HepG2 (cell line): ENCODE results near the gene IL1RAP. TPM values are rescaled to one million over a fixed set of nuclear protein-coding genes. Genes with fewer than 3 reads are reported as not detected.
A peak's percentile ranks its signal among the peaks of the same experiment; 100 is the strongest.

ENCODE experiments used
- BCL6 ChIP-seq: IDR thresholded peaks from 2 replicates; pipeline ENCODE4 v1.6.1; 2016; ENCODE audit warnings: missing genetic modification reagents, missing compliant biosample characterization
- CHCHD3 ChIP-seq: sonication (generic); formaldehyde crosslinking; IDR thresholded peaks from 2 replicates; pipeline ENCODE4 v1.8.0; 2022; ENCODE audit warnings: mild to moderate bottlenecking, missing genetic modification reagents, moderate library complexity
- EZH2 ChIP-seq: conservative IDR thresholded peaks from 2 replicates; pipeline ENCODE4 v1.6.1; 2012; ENCODE audit warnings: mild to moderate bottlenecking, low read depth, low read length, moderate library complexity
- FOXK1 ChIP-seq: sonication (generic); formaldehyde crosslinking; IDR thresholded peaks from 2 replicates; pipeline ENCODE4 v1.4.0; 2020; ENCODE audit warnings: low read depth, missing genetic modification reagents, borderline replicate concordance
- FOXP1 ChIP-seq, 2 experiments: fragments of 450-650 bp in 1 of 2; IDR thresholded peaks; 2 replicates each; pipeline ENCODE4 v1.6.1; 2017 to 2018; ENCODE audit warnings: antibody characterized with exemption in 1 of 2
- HMG20A ChIP-seq: IDR thresholded peaks from 2 replicates; pipeline ENCODE4 v1.6.1; 2016; ENCODE audit warnings: borderline replicate concordance
- HNRNPL ChIP-seq: fragments of 200-400 bp; formaldehyde crosslinking; IDR thresholded peaks from 2 replicates; pipeline ENCODE4 v1.6.1; 2017; ENCODE audit warnings: mild to moderate bottlenecking, low read depth, low read length
- IKZF5 ChIP-seq: IDR thresholded peaks from 2 replicates; pipeline ENCODE4 v1.6.1; 2018; ENCODE audit warnings: missing genetic modification reagents, mild to moderate bottlenecking, missing compliant biosample characterization
- KAT2B ChIP-seq: fragments of 150-350 bp; IDR thresholded peaks from 2 replicates; pipeline ENCODE4 v1.6.1; 2014; ENCODE audit warnings: low read depth, low read length, borderline replicate concordance
- KMT2A ChIP-seq: sonication (generic); formaldehyde crosslinking; IDR thresholded peaks from 2 replicates; pipeline ENCODE4 v1.4.0; 2020; ENCODE audit warnings: missing genetic modification reagents
- NFATC3 ChIP-seq: sonication (generic); formaldehyde crosslinking; IDR thresholded peaks from 2 replicates; pipeline ENCODE4 v1.5.1; 2020; ENCODE audit warnings: mild to moderate bottlenecking, missing genetic modification reagents
- POLR2AphosphoS5 ChIP-seq: IDR thresholded peaks from 2 replicates; pipeline ENCODE4 v1.6.1; 2012; ENCODE audit warnings: low read depth, low read length
- SALL2 ChIP-seq: sonication (generic); formaldehyde crosslinking; IDR thresholded peaks from 2 replicates; pipeline ENCODE4 v1.8.1; 2023; ENCODE audit warnings: mild to moderate bottlenecking, missing genetic modification reagents, inconsistent platforms
- TEAD3 ChIP-seq: optimal IDR thresholded peaks from 2 replicates; pipeline ENCODE3; 2016; ENCODE audit warnings: borderline replicate concordance
- TOPORS ChIP-seq: sonication (generic); formaldehyde crosslinking; IDR thresholded peaks from 2 replicates; pipeline ENCODE4 v1.8.0; 2023; ENCODE audit warnings: mild to moderate bottlenecking, missing genetic modification reagents
- ZBTB3 ChIP-seq: sonication (generic); formaldehyde crosslinking; IDR thresholded peaks from 2 replicates; pipeline ENCODE4 v1.4.0; 2020; ENCODE audit warnings: low read depth, mild to moderate bottlenecking, moderate library complexity, missing genetic modification reagents, borderline replicate concordance
- ZFAT ChIP-seq: sonication (generic); formaldehyde crosslinking; conservative IDR thresholded peaks from 2 replicates; pipeline ENCODE4 v1.8.1; 2023; ENCODE audit warnings: missing genetic modification reagents, inconsistent platforms
- ZNF232 ChIP-seq: sonication (generic); formaldehyde crosslinking; IDR thresholded peaks from 2 replicates; pipeline ENCODE4 v1.4.0; 2020; ENCODE audit warnings: missing genetic modification reagents, borderline replicate concordance
- ZNF331 ChIP-seq: sonication (generic); formaldehyde crosslinking; IDR thresholded peaks from 2 replicates; pipeline ENCODE4 v1.4.0; 2020; ENCODE audit warnings: missing genetic modification reagents
- ZNF550 ChIP-seq: sonication (generic); formaldehyde crosslinking; IDR thresholded peaks from 2 replicates; pipeline ENCODE4 v1.4.0; 2020; ENCODE audit warnings: mild to moderate bottlenecking, missing genetic modification reagents, borderline replicate concordance
- ZNF713 ChIP-seq: sonication (generic); formaldehyde crosslinking; IDR thresholded peaks from 2 replicates; pipeline ENCODE4 v1.4.0; 2020; ENCODE audit warnings: mild to moderate bottlenecking, missing genetic modification reagents
- polyA plus RNA-seq, 8 experiments: library from polyadenylated mRNA; depleted of rRNA in 3 of 8; stranded (reverse) in 7 of 8; unstranded in 1 of 8; fragments of >200 nt; fragmentation: Illumina TruSeq in 4 of 8; extraction: Trizol in 4 of 8; gene quantifications; 2 replicates each; pipeline versions ENCODE4 v1.2.1 to v1.2.3, GENCODE V29; 2011 to 2016; ENCODE audit warnings: low read depth in 4 of 8, missing spikeins in 1 of 8, mixed read lengths in 1 of 8; ENCODE audit not compliant: insufficient read depth in 1 of 8
- total RNA-seq, 5 experiments: library from RNA; depleted of rRNA; stranded (reverse); fragments of >200 nt; fragmentation: Illumina TruSeq; extraction: Trizol; gene quantifications; 2 replicates each; pipeline ENCODE4 v1.2.3, GENCODE V29; 2016; ENCODE audit warnings: low read depth in 1 of 5
- TF ChIP-seq, protein P1 (sequence below): sonication (generic); formaldehyde crosslinking; IDR thresholded peaks from 2 replicates; pipeline ENCODE4 v1.4.0; 2020; ENCODE audit warnings: missing genetic modification reagents
- TF ChIP-seq, protein P2 (sequence below): IDR thresholded peaks from 2 replicates; pipeline ENCODE4 v1.6.1; 2016; ENCODE audit warnings: mild to moderate bottlenecking, missing biosample characterization, missing genetic modification reagents
- TF ChIP-seq, protein P3 (sequence below): IDR thresholded peaks from 2 replicates; pipeline ENCODE4 v1.6.1; 2016; ENCODE audit warnings: low read depth, control low read depth
- TF ChIP-seq, protein P4 (sequence below): sonication (generic); formaldehyde crosslinking; IDR thresholded peaks from 2 replicates; pipeline ENCODE4 v1.5.0; 2020; ENCODE audit warnings: missing genetic modification reagents
- TF ChIP-seq, protein P5 (sequence below), 2 experiments: fragments of 450-650 bp in 1 of 2; sonication (generic) in 1 of 2; formaldehyde crosslinking; IDR thresholded peaks; 2 replicates each; pipeline versions ENCODE4 v1.5.0 to v1.8.0; 2020 to 2022; ENCODE audit warnings: mild to moderate bottlenecking in 1 of 2, missing genetic modification reagents in 1 of 2

The IL1RAP gene
- total and polyA plus RNA-seq, 2 of the 13 experiments (the other 11 are each of a cell fraction or from before 2014, with no cell fraction given) = 18.3 to 54.9 TPM

DNA sequence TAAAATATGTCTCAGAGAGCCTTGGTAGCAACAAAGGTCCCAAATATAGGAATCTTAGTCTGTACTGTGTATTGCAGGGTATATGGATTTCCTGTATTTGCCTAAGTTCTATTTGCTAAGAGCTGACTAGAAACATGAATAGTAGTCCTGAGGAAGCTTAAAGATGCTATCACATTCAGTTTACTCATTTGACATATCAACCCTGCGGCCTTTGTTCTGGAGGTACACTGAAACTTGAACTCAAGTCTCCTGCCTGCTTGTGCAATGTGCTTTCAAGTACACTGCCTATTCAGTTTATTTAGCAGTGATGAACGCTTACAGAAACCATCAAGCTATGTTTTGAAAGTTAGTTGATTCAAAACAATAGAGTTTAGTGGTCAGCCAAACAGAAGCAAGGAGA, 21.1 kb downstream of the IL1RAP start (continued):
- TF ChIP-seq ZFAT (CRISPR knock-in tag) (no peak), ZNF331 (peak; percentile 75; the same call in 1 of the 2 replicates), NFATC3 (no peak), FOXP1 (IDR thresholded peaks at IDR 0.05) (no peak), FOXP1 (CRISPR knock-in tag; IDR thresholded peaks at IDR 0.05) (peak; percentile 92), EZH2 (no peak), ZBTB3 (CRISPR knock-in tag) (peak; percentile 94; the same call in 1 of the 2 replicates), KMT2A (CRISPR knock-in tag) (peak; percentile 18; the same call in 1 of the 2 replicates), SALL2 (no peak), HNRNPL (no peak), CHCHD3 (CRISPR knock-in tag) (no peak), ZNF713 (CRISPR knock-in tag) (no peak), IKZF5 (CRISPR knock-in tag) (no peak), ZNF550 (no peak), TOPORS (no peak), TEAD3 (CRISPR knock-in tag) (peak; percentile 71), KAT2B (no peak), BCL6 (CRISPR knock-in tag) (peak; percentile 94), POLR2AphosphoS5 (no peak), HMG20A (peak; percentile 86; the same call in 1 of the 2 replicates), ZNF232 (CRISPR knock-in tag) (no peak), FOXK1 (CRISPR knock-in tag) (peak; percentile 66; the same call in 1 of the 2 replicates)
- TF ChIP-seq, protein P1, sequence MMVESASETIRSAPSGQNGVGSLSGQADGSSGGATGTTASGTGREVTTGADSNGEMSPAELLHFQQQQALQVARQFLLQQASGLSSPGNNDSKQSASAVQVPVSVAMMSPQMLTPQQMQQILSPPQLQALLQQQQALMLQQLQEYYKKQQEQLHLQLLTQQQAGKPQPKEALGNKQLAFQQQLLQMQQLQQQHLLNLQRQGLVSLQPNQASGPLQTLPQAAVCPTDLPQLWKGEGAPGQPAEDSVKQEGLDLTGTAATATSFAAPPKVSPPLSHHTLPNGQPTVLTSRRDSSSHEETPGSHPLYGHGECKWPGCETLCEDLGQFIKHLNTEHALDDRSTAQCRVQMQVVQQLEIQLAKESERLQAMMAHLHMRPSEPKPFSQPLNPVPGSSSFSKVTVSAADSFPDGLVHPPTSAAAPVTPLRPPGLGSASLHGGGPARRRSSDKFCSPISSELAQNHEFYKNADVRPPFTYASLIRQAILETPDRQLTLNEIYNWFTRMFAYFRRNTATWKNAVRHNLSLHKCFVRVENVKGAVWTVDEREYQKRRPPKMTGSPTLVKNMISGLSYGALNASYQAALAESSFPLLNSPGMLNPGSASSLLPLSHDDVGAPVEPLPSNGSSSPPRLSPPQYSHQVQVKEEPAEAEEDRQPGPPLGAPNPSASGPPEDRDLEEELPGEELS (CRISPR knock-in tag) = peak; percentile 95
- TF ChIP-seq, protein P2, sequence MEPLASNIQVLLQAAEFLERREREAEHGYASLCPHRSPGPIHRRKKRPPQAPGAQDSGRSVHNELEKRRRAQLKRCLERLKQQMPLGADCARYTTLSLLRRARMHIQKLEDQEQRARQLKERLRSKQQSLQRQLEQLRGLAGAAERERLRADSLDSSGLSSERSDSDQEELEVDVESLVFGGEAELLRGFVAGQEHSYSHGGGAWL (CRISPR knock-in tag) = no peak
- TF ChIP-seq, protein P3, sequence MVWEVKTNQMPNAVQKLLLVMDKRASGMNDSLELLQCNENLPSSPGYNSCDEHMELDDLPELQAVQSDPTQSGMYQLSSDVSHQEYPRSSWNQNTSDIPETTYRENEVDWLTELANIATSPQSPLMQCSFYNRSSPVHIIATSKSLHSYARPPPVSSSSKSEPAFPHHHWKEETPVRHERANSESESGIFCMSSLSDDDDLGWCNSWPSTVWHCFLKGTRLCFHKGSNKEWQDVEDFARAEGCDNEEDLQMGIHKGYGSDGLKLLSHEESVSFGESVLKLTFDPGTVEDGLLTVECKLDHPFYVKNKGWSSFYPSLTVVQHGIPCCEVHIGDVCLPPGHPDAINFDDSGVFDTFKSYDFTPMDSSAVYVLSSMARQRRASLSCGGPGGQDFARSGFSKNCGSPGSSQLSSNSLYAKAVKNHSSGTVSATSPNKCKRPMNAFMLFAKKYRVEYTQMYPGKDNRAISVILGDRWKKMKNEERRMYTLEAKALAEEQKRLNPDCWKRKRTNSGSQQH (CRISPR knock-in tag) = no peak
- TF ChIP-seq, protein P4, sequence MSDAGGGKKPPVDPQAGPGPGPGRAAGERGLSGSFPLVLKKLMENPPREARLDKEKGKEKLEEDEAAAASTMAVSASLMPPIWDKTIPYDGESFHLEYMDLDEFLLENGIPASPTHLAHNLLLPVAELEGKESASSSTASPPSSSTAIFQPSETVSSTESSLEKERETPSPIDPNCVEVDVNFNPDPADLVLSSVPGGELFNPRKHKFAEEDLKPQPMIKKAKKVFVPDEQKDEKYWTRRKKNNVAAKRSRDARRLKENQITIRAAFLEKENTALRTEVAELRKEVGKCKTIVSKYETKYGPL = no peak
- TF ChIP-seq, protein P5, sequence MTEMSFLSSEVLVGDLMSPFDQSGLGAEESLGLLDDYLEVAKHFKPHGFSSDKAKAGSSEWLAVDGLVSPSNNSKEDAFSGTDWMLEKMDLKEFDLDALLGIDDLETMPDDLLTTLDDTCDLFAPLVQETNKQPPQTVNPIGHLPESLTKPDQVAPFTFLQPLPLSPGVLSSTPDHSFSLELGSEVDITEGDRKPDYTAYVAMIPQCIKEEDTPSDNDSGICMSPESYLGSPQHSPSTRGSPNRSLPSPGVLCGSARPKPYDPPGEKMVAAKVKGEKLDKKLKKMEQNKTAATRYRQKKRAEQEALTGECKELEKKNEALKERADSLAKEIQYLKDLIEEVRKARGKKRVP (CRISPR knock-in tag; IDR thresholded peaks at IDR 0.05) = peak in 1 of 2 experiments; percentile 39; a peak in 1 of 4 replicates
